NCI-H146 (cell line): ENCODE measurements around the gene EPHB3.
A peak's percentile ranks its signal among the peaks of the same experiment; 100 is the strongest.

Experiments used
- DNase-seq: peaks from one replicate; lab custom pipeline; 2025; lab: John Stamatoyannopoulos, UW

The EPHB3 gene

DNA sequence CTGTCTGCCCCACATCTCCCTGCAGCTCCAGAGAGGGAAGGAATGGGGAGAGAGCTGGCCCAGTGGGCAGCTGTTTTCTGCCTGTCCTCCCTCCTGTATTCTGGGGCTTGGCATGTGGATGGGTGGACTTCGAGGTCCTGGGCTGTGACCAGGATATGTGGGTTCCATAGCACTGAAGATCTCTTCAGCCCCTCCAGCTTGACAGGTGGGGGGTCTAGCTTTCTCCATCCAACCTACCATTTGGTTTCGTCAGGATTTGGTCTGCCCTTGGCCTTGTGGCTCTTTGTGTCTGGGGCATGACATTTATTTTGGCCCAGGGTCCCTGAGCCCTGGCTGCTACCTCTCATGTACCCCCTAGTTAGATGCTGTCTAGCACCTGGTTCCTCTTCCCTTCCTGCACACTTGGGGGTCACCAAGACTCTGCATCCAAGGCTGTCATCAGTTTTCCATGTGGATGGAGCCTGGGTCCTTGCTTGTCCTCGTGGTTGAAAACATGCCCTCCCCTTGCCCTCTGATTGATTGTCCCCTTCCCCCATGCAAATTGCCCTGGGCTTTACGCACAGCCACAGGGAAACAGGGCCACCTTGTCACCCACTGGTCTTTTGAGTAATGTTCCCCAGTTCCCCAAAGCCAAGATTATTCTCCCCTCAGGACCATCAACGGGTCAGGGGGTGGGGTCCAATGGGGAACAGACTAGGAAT is 3.2 kb downstream of the EPHB3 start:
- DNase-seq: no peak

DNA sequence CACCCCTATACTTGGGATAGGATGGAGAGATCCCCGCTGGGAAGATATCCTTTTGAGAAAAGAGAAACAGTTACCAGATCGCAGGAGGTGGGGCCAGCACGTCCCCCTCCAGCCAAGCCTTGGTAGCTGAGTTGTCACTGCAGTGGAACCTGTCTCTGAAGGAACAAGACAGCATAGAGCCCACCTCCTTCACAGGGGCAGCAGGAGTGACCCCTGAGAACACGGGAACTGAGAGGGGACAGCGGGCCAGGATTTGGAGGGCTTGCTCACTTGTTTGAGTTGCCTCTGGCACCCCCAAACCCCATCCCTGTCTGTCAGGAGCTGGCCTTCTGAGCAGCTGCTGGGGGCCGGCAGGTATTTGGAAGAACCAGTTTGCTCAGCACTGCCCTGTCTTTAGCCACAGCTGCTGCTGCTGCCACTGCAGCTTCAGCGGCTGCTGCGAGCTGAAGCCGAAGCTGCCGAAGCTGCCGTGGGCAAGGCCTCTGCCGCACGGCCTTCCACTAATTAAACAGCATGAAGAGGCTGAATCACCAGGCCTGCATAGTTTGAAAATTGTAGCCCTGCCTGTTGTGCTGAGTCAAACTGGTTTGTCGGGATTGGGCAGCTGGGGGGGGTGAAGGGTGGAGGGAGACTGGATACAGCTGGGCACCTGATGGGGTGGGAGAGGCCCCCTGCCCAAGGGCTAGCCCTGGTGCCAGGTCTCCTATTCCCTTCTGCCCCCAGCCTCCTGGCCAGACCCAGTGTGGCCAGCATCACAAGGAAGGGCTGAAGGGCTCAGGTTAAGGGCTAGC is 4.0 kb downstream of the EPHB3 start:
- DNase-seq: peak; percentile 34

- no peak for DNase-seq
These were observed 5.1 kb downstream of the EPHB3 start for GRCh38 chr3:184566441-184567414.

- no peak for DNase-seq
These were observed 6.5 kb downstream of the EPHB3 start for GRCh38 chr3:184567946-184568559.

- DNase-seq: no peak
These were observed 7.0 kb downstream of the EPHB3 start for GRCh38 chr3:184568560-184568923.

DNA sequence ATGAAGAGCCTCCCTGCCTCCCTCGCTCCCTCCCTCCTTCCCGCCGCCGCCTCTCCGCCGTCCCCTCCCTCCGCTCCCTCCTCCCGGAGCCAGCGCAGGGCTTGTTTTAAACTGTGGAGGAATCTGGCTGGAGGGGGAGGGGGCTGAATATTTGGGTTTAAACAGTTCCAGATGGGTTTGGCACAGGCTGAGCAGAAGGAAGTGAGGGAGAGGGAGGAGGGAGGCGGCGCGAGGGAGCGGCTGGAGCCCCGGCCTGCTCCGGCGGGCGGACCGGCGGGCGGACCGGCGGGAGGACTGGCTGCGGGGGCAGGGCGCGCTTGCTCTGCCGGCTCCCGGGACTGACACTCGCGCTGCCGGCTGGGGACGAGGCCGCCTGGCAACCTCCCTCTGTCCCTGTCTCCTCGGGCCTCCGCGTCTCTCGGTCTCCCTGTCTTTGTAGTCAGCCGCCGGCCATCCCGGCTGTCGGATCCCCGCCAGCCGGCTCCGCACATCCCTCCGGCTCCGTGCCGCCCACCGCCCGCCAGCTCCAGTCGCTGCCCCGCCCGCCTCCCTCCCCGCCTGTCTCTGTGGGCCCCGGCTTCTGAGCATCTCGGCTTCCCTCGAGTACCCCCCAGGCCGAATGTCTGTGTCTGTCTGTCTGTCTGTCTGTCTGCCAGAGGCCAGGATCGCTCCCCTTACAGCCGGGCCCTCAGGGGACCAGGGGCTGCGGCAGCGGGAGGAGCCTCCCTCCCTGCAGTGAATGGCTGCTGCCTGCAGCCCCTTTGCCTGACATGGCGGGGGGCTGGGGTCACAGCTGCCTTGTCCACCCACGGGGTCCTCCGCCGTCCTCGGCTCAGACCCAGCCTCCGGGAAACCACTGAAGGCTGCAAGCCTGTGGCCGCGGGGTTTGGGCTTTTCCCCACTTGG is 7.6 kb downstream of the EPHB3 start:
- DNase-seq: peak; percentile 30

- DNase-seq: no peak
These were observed 8.4 kb downstream of the EPHB3 start for GRCh38 chr3:184570035-184570434.

DNA sequence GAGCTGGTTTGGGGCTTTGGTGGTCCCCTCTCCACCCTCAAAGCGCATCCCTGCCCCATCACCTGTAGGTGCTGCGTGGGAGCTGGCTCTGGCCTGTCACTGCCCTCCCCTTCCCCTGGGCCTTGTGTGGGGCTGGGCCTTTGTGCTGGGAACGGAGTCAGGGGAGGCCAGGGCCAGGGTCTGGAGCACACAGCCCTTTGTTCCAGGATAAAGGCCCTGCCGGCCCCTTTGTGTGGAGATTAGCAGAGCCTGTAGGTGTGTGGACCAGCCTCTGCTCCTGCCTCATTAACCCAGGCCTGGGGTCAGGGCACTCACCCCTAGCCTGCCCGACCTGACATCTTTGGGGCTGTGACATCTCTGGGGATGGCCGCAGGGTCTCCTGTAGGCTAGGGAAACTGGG is 8.9 kb downstream of the EPHB3 start:
- no peak for DNase-seq

DNA sequence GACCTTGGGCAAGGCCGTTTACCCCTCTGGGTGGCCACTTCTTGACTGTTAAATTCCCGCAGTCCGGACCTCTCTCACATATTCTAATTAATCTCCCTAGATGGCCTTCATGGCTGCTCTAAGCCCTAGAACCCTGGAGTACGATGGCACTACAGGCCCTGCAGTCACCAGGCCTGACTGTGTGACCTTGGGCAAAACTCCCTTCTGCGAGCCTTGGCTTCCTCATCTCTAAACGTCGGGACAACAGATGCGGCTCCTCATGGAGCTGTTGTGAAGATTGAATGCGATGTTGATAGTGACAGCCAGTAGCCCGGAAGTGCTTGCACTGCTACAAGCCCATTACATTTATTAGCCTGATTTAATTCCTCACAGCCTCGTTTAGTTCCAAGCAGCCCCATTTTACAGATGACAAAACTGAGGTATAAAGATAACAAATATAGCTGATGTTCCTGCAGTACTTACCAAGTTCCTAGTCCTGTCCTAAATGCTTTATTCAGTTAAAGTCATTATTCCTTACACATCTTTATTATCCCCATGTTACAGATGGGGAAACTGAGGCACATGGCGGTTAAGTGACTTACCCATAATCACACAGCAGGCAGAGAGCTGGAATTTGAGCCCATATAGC is 10.3 kb downstream of the EPHB3 start:
- no peak for DNase-seq

GRCh38 chr3:184572633-184573270 is 11.2 kb downstream of the EPHB3 start:
- no peak for DNase-seq

GRCh38 chr3:184574515-184575417 is 13.2 kb downstream of the EPHB3 start:
- no peak for DNase-seq

GRCh38 chr3:184575701-184576100 is 14.1 kb downstream of the EPHB3 start:
- no peak for DNase-seq

GRCh38 chr3:184576457-184577240 is 15.1 kb downstream of the EPHB3 start:
- DNase-seq: no peak

- DNase-seq: no peak
These were observed 16.0 kb downstream of the EPHB3 start for GRCh38 chr3:184577546-184577945.

DNA sequence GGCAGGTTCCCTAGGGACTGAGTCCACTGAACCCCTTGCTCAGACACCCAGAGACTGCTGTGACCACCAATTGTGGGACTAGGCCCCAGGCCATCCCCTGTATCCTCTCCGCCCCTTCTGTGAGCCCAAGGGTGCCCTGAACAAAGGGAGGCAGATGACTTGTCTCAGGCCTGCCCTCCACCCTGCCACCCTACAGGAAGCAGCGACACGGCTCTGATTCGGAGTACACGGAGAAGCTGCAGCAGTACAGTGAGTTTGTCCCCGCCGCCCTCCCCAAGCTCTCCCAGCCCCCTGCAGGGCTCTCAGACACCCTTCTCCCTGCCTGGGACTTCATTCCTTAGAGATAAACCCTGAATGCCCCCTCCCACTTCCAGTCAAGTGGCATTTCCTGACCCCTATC is 16.6 kb downstream of the EPHB3 start:
- DNase-seq: no peak

DNA sequence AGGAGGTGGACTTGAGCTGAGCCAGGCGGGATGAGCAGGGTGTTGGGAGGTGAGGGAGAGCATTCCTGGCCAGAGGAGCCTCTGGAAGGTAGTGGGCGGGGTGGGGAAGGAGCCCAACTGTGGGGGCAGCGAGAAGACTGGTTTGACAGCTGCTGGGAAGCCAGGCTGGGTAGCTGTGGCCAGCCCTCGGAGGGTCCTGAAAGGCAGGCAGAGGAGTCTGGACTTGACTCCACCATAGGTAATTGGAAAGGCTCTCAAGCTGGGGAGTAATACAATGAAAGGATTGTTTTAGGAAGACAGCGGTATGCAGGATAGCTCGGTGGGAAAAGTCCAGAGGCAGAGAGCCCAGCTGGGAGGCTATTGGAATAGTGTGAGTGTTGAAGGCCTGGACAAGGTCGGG is 17.2 kb downstream of the EPHB3 start:
- DNase-seq: no peak

GRCh38 chr3:184579513-184579912 is 17.9 kb downstream of the EPHB3 start:
- DNase-seq: no peak

DNA sequence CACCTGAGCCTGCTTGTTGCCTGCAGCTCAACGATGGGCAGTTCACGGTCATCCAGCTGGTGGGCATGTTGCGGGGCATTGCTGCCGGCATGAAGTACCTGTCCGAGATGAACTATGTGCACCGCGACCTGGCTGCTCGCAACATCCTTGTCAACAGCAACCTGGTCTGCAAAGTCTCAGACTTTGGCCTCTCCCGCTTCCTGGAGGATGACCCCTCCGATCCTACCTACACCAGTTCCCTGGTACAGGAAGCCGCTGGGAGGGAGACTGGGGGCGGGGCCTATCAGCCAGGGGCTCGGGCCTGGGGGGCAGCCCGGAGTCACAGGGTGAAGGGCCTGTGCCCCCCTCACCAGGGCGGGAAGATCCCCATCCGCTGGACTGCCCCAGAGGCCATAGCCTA is 18.8 kb downstream of the EPHB3 start:
- no peak for DNase-seq
